HG03354 (cell line): ENCODE data around the gene PIGR.
A peak's percentile ranks its signal among the peaks of the same experiment; 100 is the strongest.

Experiments used
- ATAC-seq: cut with Tn5 transposase; IDR thresholded peaks from one replicate; pipeline ENCODE4 v1.9.1; 2021; ENCODE audit warnings: mild to moderate bottlenecking; ENCODE audit not compliant: unreplicated experiment, poor library complexity, severe bottlenecking

PIGR gene

GRCh38 chr1:206962272-206962671 lies 16.0 kb upstream of the PIGR start:
- ATAC-seq = no peak

- ATAC-seq = no peak
Observed at GRCh38 chr1:206961668-206962067, 15.4 kb upstream of the PIGR start.

GRCh38 chr1:206960676-206961386 lies 14.6 kb upstream of the PIGR start:
- no peak for ATAC-seq

GRCh38 chr1:206958144-206958543 lies 11.9 kb upstream of the PIGR start:
- no peak for ATAC-seq

GRCh38 chr1:206957639-206958038 lies 11.4 kb upstream of the PIGR start:
- ATAC-seq = no peak

- ATAC-seq = no peak
Observed at GRCh38 chr1:206955476-206956451, 9.5 kb upstream of the PIGR start.

GRCh38 chr1:206954459-206955342 lies 8.4 kb upstream of the PIGR start:
- ATAC-seq = no peak

GRCh38 chr1:206953626-206954025 lies 7.4 kb upstream of the PIGR start:
- ATAC-seq = no peak

GRCh38 chr1:206953126-206953525 lies 6.9 kb upstream of the PIGR start:
- no peak for ATAC-seq

- ATAC-seq = peak; percentile 37
Observed at GRCh38 chr1:206952171-206952570, 5.9 kb upstream of the PIGR start.

GRCh38 chr1:206951318-206952100 lies 5.2 kb upstream of the PIGR start:
- ATAC-seq = peak; percentile 60

GRCh38 chr1:206949641-206950040 lies 3.4 kb upstream of the PIGR start:
- no peak for ATAC-seq

GRCh38 chr1:206949208-206949607 lies 2.9 kb upstream of the PIGR start:
- ATAC-seq = no peak

- ATAC-seq = no peak
Observed at GRCh38 chr1:206947255-206947654, 989 bp upstream of the PIGR start.

GRCh38 chr1:206945779-206946178 lies 487 bp downstream of the PIGR start:
- no peak for ATAC-seq

- ATAC-seq = no peak
Observed at GRCh38 chr1:206944703-206945102, 1.6 kb downstream of the PIGR start.

GRCh38 chr1:206941766-206942418 lies 4.4 kb downstream of the PIGR start:
- no peak for ATAC-seq

- no peak for ATAC-seq
Observed at GRCh38 chr1:206940588-206940936, 5.7 kb downstream of the PIGR start.
